Skeletal muscle tissue (tissue), 4 donors: ENCODE results near the gene CALML3. TPM values are rescaled to one million over a fixed set of nuclear protein-coding genes. Genes with fewer than 3 reads are reported as not detected.

Experiments
- H3K27ac ChIP-seq: one replicate; pipeline ENCODE4 v1.7.0; 2013; ENCODE audit warnings: mild to moderate bottlenecking, low read depth, low read length, inconsistent platforms
- H3K27me3 ChIP-seq, 3 donors: one replicate each; pipeline ENCODE4 v1.7.0; 2013; ENCODE audit warnings: low read length in 3 of 3; ENCODE audit not compliant: control insufficient read depth in 3 of 3, insufficient read depth in 3 of 3
- H3K36me3 ChIP-seq, 3 donors: one replicate each; pipeline ENCODE4 v1.7.0; 2013; ENCODE audit warnings: low read length in 3 of 3; ENCODE audit not compliant: control insufficient read depth in 3 of 3, insufficient read depth in 3 of 3
- H3K4me1 ChIP-seq, 3 donors: one replicate each; pipeline ENCODE4 v1.7.0; 2013; ENCODE audit warnings: low read length in 3 of 3, mild to moderate bottlenecking in 3 of 3; ENCODE audit not compliant: control insufficient read depth in 3 of 3, insufficient read depth in 3 of 3
- H3K4me3 ChIP-seq, 3 donors: one replicate each; pipeline ENCODE4 v1.7.0; 2013; ENCODE audit warnings: low read length in 3 of 3
- H3K9ac ChIP-seq, 3 donors: one replicate each; pipeline ENCODE4 v1.7.0; 2013; ENCODE audit warnings: low read length in 3 of 3, mild to moderate bottlenecking in 3 of 3, moderate library complexity in 2 of 3, low read depth in 1 of 3
- H3K9me3 ChIP-seq, 3 donors: one replicate each; pipeline ENCODE4 v1.7.0; 2013; ENCODE audit warnings: low read length in 3 of 3; ENCODE audit not compliant: control insufficient read depth in 3 of 3
- total RNA-seq: library from RNA; depleted of rRNA; stranded (reverse); fragments of >200 nt; gene quantifications from one replicate; pipeline ENCODE4 v1.2.3, GENCODE V29; 2014
- donor health status: Osteomylitis.

The CALML3 gene
- total RNA-seq, 1 donor from 2014 or later: not detected

GRCh38 chr10:5512331-5512730 lies 12.4 kb upstream of the CALML3 start:
- H3K9ac ChIP-seq: no peak overlapping the region
- no peaks in the 10 kb centered on the region for H3K9me3 ChIP-seq
- no peaks in the 10 kb centered on the region for H3K36me3 ChIP-seq
- no peaks in the 10 kb centered on the region for H3K4me1 ChIP-seq
- H3K27ac ChIP-seq: no peak overlapping the region
- no peak overlapping the region for H3K4me3 ChIP-seq
- H3K27me3 ChIP-seq: peaks cover 0 to 7% (median 0%) of the 10 kb centered on the region in 3 donors

- Histone ChIP-seq H3K4me1 (no peaks in the 10 kb centered on the region), H3K9ac (no peak overlapping the region), H3K27ac (no peak overlapping the region), H3K36me3 (no peaks in the 10 kb centered on the region), H3K9me3 (no peaks in the 10 kb centered on the region), H3K4me3 (no peak overlapping the region), H3K27me3 (peaks cover 0 to 7% (median 0%) of the 10 kb centered on the region in 3 donors)
Measured at GRCh38 chr10:5512881-5513612, 11.7 kb upstream of the CALML3 start.

GRCh38 chr10:5514226-5514850 lies 10.4 kb upstream of the CALML3 start:
- Histone ChIP-seq H3K27ac (no peak overlapping the region), H3K9ac (no peak overlapping the region), H3K4me3 (no peak overlapping the region), H3K9me3 (no peaks in the 10 kb centered on the region), H3K27me3 (peaks cover 0 to 7% (median 0%) of the 10 kb centered on the region in 3 donors), H3K4me1 (no peaks in the 10 kb centered on the region), H3K36me3 (no peaks in the 10 kb centered on the region)

- Histone ChIP-seq H3K36me3 (no peaks in the 10 kb centered on the region), H3K27ac (no peak overlapping the region), H3K4me1 (no peaks in the 10 kb centered on the region), H3K9ac (no peak overlapping the region), H3K9me3 (no peaks in the 10 kb centered on the region), H3K4me3 (no peak overlapping the region), H3K27me3 (peaks cover 0 to 7% (median 0%) of the 10 kb centered on the region in 3 donors)
Measured at GRCh38 chr10:5515948-5516761, 8.6 kb upstream of the CALML3 start.

- Histone ChIP-seq H3K9ac (no peak overlapping the region), H3K9me3 (no peaks in the 10 kb centered on the region), H3K4me3 (no peak overlapping the region), H3K4me1 (no peaks in the 10 kb centered on the region), H3K36me3 (no peaks in the 10 kb centered on the region), H3K27me3 (peaks cover 0 to 7% (median 0%) of the 10 kb centered on the region in 3 donors), H3K27ac (no peak overlapping the region)
Measured at GRCh38 chr10:5517546-5517945, 7.2 kb upstream of the CALML3 start.

GRCh38 chr10:5518143-5518542 lies 6.6 kb upstream of the CALML3 start:
- Histone ChIP-seq H3K27me3 (peaks cover 0 to 2% (median 0%) of the 10 kb centered on the region in 3 donors), H3K4me1 (no peaks in the 10 kb centered on the region), H3K36me3 (no peaks in the 10 kb centered on the region), H3K9me3 (no peaks in the 10 kb centered on the region), H3K9ac (no peak overlapping the region), H3K27ac (no peak overlapping the region), H3K4me3 (no peak overlapping the region)

- Histone ChIP-seq H3K27ac (no peak overlapping the region), H3K36me3 (no peaks in the 10 kb centered on the region), H3K9ac (no peak overlapping the region), H3K9me3 (no peaks in the 10 kb centered on the region), H3K4me3 (no peak overlapping the region), H3K4me1 (no peaks in the 10 kb centered on the region), H3K27me3 (no peaks in the 10 kb centered on the region)
Measured at GRCh38 chr10:5519054-5519453, 5.7 kb upstream of the CALML3 start.

- Histone ChIP-seq H3K36me3 (no peaks in the 10 kb centered on the region), H3K9ac (no peak overlapping the region), H3K4me3 (no peak overlapping the region), H3K4me1 (no peaks in the 10 kb centered on the region), H3K27me3 (no peaks in the 10 kb centered on the region), H3K9me3 (no peaks in the 10 kb centered on the region), H3K27ac (no peak overlapping the region)
Measured at GRCh38 chr10:5522913-5523560, 1.7 kb upstream of the CALML3 start.

GRCh38 chr10:5523796-5524574 lies 776 bp upstream of the CALML3 start:
- Histone ChIP-seq H3K4me3 (no peak overlapping the region), H3K27ac (no peak overlapping the region), H3K9ac (no peak overlapping the region), H3K4me1 (peaks cover 0 to 1% (median 0%) of the 10 kb centered on the region in 3 donors), H3K9me3 (no peaks in the 10 kb centered on the region), H3K36me3 (no peaks in the 10 kb centered on the region), H3K27me3 (no peaks in the 10 kb centered on the region)
